Middle frontal gyrus (tissue), 1 donor: ENCODE results near the gene CD68.

Experiments used
- DNase-seq: peaks from one replicate; pipeline ENCODE4 v3.0.0-alpha.2; 2015; ENCODE audit warnings: low spot score; ENCODE audit errors: extremely low spot score

CD68 gene, protein sequence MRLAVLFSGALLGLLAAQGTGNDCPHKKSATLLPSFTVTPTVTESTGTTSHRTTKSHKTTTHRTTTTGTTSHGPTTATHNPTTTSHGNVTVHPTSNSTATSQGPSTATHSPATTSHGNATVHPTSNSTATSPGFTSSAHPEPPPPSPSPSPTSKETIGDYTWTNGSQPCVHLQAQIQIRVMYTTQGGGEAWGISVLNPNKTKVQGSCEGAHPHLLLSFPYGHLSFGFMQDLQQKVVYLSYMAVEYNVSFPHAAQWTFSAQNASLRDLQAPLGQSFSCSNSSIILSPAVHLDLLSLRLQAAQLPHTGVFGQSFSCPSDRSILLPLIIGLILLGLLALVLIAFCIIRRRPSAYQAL

DNA sequence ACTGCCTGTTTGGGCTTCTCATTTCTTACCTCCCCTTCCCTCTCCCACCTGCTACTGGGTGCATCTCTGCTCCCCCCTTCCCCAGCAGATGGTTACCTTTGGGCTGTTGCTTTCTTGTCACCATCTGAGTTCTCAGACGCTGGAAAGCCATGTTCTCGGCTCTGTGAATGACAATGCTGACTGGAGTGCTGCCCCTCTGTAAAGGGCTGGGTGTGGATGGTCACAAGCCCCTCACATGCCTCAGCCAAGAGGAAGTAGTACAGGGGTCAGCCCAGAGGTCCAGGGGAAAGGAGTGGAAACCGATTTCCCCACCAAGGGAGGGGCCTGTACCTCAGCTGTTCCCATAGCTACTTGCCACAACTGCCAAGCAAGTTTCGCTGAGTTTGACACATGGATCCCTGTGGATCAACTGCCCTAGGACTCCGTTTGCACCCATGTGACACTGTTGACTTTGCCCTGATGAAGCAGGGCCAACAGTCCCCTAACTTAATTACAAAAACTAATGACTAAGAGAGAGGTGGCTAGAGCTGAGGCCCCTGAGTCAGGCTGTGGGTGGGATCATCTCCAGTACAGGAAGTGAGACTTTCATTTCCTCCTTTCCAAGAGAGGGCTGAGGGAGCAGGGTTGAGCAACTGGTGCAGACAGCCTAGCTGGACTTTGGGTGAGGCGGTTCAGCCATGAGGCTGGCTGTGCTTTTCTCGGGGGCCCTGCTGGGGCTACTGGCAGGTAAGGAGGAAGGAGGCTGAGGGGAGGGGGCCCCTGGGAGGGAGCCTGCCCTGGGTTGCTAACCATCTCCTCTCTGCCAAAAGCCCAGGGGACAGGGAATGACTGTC, at the start of gene CD68:
Gene CD68, plus strand, starts transcription at position 638 of the 833 bp plus-strand sequence. Its CDS starts 40 bp downstream, at position 678.
- DNase-seq, result no peak

DNA sequence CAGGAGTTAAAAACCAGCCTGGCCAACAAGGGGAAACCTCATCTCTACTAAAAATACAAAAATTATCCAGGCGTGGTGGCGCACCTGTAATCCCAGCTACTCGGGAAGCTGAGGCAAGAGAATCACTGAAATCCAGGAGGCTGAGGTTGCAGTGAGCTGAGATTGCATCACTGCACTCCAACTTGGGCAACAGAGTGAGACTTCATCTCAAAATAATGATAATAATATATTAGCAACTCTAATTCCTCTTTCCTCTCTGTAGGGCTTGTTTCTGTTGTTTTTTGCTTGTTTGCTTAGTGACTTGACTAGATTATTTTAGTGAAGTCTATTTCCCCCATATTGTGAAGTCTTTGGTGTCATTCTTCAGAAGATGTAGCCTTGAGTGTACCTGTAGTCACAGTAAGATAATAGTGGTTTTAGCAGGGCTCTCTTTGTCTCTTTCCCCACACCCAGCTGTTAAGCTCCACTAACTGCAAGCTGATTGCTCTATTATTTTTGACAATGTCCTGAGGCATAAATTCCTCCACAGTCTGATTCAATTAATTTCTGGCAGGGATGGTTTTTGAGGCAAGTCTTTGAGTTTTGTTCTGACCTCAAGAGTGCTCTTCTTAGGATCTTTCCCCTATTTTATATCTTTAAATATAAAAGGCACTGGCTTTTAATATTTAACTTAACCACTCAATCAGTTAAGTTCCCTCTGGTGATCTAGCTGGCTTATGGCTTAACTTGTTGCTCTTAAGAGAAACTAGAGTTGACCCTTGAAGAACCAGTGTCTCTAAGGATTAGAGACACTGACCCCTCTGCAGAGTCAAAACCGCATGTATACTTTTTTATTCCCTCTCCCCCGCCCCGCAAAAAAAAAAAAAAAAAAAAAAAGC, 49.2 kb upstream of the CD68 start:
- no peak for DNase-seq

DNA sequence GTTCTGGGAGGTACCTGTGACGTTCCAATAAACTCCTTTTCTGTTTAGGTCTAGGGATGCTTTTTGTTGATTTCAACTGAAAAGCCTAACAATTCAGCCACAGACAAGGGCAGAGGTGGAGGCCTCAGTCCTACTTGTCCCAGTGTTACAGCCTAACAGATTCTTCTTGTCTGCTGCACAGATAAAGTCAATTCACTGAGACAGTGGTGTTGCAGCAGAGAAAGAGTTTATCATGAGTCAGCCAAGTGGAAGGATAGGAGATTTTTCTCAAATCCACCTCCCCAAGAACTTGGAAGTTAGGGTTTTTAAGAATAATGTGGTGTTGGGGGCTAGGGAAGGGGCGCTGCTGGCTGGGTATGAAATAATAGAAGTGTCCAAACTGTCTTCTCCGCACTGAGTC, 41.4 kb upstream of the CD68 start:
- DNase-seq, result no peak

DNA sequence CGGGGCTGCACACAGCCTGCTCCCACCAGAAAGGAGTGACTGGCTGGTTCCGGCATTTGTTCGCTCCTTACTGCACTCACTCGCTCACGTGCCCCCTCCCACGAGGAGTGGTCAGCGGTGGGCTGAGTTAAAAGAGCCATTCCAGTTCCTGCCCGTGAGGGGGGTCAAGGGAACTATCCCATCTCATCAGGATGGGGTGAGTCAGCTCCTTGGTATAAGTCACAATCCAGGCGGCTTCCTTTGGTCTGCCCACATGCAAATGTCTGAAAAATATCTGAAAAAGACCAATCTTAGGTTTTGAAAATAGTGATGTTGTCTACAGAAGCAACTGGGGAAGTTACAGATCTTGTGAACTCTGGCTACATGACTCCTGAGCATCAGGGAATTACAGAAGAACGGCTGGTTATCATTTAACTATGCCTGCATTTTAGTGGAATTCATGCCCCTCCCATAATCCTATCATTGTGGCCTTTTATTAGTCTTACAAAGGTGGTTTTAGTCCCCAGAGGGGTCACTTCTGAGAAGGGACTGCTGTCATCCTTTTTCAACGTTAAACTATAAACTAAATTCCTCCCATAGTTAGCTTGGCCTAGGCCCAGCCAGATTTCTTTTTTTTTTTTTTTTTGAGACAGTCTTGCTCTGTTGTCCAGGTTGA, 40.4 kb upstream of the CD68 start:
- DNase-seq, result no peak

DNA sequence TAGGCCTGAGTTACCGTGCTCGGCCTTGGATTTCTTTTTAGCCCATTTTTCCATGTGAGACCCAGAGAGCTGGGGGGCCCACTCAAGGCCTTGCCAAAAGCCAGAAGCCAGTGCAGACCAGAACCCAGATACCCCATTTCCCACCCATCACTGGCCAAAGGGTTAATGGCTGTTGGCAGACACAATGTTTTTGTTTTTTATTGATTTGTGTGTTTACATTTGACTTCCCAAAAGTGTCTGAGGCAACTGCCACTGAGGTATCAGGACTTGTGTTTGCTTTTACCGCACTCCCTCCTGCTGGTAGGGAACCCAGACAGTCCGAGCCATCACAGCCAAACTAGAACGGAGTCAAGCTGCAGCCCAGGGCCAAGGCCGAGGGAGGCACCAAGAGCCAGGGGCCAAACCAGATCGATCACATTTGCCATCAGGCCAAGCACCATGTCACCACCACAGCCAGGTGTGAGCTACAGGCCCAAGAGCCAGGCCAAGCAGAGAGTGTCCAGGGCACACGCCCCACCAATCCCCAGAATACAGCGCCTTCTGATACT, 38.3 kb upstream of the CD68 start:
- no peak for DNase-seq

DNA sequence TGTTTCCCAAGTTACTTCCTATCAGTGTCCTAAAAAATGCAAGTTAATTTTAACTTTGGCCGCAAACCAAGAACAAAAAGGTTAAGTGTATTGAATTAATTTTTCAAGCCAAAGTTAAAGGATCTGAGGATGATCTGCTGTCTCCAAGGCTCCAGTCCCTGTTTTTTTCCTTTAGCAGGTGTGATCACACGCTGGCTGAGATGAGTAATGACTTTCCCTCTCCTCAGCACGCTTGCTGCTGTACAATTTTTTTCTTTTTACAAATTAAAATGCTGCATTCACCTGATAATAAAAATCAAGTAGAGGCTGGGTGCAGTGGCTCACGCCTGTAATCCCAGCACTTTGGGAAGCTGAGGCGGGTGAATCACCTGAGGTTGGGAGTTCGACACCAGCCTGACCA, 34.5 kb upstream of the CD68 start:
- DNase-seq, result no peak

DNA sequence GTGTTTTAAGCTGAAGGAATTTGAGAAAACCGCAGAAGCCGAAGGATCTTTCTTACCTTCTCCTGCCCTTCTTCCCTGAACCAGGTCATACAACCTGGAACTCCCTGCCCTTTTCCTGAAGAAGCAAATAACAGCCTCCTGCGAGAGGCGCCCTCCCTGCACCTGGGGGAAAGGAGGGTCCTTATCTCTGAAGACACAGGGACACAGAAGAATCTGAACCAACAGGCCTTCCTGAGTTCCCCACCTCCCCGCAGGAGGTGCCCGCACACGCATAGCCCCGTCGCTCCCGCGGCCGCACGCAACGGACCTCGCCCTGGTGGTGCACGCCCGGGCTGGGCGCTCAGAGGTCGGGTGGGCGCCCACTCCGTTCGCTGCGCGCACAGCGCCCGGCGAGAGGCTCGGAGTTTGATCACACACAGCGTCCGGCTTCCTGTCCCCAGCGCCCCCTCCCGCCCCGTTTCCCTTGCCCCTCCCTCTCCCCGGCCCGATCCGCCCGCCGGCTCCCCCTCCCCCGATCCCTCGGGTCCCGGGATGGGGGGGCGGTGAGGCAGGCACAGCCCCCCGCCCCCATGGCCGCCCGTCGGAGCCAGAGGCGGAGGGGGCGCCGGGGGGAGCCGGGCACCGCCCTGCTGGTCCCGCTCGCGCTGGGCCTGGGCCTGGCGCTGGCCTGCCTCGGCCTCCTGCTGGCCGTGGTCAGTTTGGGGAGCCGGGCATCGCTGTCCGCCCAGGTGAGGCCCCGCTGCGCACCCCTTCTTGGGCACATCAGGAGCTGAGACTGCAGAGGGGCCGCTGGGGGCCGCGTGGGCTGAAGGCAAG, 30.6 kb upstream of the CD68 start, which contains the start of gene TNFSF12:
Gene TNFSF12, plus strand, starts transcription at position 474 of the 816 bp plus-strand sequence. Its CDS starts 96 bp downstream, at position 570.
- DNase-seq, result no peak

DNA sequence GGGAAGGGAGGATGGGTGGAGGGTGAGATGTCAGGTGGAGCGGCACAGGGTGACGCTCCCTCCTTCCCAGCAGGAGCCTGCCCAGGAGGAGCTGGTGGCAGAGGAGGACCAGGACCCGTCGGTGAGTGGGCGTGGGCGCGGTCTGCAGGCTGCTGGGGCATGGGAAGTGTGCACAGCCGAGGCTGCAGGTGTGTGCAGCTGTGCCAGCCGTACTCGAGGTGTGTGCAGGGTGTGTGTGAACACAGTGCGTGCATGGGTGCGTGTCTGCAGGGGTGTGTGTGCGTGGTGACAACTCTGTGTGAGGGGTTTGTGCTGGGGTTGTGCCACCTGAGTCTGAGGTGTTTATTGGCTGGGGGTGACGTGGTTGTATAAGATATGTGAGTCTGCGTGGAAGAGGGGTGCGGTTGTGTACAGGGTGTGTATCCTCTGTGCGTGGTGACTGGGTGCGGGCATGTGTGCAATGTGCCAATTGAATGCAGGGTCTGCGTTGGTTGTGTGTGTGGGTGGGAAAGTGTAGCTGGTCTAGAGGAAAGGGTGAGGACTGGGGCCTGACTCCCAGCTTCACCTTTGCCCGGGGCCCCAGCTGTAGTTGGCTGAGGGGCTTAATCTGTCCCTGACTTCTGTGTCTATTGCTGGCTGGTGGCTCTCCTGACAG, 29.9 kb upstream of the CD68 start:
- DNase-seq, result no peak

DNA sequence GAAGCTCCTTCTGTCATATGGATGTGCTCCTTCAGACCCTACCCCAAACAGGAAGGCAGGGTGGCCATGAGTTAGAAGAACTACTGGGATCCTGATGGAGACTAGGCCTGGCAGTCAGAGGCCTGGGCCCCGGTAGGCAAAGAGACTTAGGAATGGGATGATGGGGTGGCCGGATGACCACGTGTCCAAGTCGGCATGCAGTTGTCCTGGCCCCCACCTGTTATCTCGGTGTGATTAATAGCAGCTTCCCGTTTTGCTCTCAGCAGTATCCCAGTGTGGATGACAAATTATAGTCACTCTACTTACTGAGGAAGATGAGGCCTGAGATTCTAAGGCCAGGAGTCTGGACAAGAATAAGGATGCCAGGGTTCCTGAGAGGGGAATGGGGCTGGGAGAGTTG, 29.1 kb upstream of the CD68 start:
- no peak for DNase-seq

DNA sequence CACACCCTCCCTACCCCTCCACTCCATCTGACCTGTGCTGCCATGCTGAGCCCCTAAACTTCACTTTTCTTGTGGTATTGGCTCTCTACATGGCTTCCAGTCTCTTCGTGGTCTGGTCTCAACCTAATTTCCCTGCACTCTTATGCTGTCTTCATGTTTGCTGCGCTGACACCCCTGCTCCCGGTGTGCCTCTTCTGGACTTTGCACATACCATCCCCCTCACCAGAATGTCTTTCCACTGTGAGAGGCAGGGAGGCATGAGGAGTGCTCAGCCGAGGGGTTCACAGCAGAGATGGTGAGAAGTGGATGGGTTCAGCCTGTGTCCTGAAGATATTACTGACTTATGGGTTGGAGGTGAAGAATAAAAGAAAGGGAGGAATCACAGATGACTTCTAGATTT, 28.0 kb upstream of the CD68 start:
- DNase-seq, result no peak

DNA sequence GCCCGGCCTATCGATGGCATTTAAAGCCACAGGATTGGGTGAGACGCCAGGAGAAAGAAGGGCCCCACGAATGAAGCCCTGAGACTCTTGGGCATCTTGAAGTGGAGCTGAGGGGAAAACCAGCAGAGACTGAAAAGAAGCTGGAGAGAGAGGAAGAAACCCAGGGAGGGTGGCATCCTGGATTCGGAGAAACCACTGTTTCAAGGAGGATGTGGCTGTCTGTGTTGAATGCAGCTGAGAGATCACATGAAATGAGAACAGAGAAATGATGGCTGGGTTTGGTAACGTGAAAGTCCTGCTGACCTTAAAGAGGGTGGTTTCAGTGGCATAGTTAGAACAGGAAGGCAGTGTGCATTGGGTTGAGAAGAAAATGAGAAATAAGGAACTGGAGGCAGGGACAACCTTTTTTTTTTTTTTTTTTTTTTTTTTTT, 26.8 kb upstream of the CD68 start:
- DNase-seq, result no peak

DNA sequence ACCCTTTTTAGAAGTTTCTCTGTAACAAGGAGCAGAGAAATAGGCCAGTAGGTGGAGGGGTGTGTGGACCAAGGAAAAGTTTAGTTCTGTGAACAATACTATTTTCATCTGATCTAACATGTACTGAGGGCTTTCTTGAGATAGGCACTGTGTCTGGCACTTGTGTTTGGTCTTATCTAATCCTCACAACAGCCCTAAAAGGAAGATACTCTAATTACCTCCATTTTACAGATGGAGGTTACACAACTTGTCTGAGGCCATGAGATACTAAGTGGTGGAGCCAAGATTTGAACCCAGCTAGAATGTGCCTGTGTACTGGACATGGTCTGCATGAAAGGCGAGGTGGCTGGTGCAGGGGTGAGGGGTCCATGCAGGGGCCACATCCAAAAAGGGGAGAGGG, 26.1 kb upstream of the CD68 start:
- no peak for DNase-seq

DNA sequence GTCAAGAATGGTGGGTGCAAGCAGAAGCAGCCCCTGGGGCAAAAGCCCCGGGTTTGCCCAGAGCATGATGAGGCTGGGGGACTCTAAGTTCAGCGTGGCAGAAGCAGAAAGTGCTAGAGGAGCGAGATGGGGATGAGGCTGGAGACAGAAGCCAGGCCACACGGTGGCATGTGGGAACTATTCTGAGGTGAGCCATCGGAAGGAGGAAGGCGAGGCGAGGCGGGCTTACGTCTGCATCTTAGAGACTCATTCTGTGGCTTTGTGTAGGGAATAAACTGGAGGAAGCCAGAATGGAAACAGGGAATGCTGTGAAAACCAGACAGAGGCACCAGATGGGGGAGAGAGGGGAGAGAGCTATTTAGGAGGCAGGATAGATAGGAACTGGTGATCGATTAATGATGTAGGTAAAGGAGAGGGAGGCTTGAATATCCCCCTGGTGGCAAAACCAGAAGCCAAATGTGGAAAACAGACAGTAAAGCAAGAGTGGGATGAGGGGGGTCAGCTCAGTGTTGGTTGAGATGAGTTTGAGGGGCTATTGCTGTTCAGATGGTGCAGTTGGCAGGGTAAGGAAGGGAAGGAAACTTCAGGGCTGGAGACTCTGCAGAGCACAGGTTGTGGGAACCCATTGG, 24.0 kb upstream of the CD68 start:
- DNase-seq, result no peak

DNA sequence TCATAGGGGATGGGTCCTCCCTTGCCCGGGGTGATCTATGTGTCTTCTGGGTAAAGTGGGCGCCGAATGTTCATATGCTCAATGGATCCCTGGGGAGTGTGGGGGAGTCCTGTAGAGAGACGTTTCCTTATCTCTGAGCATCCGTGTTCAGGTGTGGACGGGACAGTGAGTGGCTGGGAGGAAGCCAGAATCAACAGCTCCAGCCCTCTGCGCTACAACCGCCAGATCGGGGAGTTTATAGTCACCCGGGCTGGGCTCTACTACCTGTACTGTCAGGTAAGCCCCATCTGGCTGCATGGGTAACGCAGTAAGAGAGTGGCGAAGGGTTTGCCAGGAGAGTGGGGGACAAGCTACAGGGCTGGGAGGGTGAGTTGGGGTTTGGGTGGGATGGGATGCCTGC, 22.8 kb upstream of the CD68 start:
- DNase-seq, result no peak

DNA sequence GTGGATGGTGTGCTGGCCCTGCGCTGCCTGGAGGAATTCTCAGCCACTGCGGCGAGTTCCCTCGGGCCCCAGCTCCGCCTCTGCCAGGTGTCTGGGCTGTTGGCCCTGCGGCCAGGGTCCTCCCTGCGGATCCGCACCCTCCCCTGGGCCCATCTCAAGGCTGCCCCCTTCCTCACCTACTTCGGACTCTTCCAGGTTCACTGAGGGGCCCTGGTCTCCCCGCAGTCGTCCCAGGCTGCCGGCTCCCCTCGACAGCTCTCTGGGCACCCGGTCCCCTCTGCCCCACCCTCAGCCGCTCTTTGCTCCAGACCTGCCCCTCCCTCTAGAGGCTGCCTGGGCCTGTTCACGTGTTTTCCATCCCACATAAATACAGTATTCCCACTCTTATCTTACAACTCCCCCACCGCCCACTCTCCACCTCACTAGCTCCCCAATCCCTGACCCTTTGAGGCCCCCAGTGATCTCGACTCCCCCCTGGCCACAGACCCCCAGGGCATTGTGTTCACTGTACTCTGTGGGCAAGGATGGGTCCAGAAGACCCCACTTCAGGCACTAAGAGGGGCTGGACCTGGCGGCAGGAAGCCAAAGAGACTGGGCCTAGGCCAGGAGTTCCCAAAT, 22.2 kb upstream of the CD68 start:
- DNase-seq, result no peak

DNA sequence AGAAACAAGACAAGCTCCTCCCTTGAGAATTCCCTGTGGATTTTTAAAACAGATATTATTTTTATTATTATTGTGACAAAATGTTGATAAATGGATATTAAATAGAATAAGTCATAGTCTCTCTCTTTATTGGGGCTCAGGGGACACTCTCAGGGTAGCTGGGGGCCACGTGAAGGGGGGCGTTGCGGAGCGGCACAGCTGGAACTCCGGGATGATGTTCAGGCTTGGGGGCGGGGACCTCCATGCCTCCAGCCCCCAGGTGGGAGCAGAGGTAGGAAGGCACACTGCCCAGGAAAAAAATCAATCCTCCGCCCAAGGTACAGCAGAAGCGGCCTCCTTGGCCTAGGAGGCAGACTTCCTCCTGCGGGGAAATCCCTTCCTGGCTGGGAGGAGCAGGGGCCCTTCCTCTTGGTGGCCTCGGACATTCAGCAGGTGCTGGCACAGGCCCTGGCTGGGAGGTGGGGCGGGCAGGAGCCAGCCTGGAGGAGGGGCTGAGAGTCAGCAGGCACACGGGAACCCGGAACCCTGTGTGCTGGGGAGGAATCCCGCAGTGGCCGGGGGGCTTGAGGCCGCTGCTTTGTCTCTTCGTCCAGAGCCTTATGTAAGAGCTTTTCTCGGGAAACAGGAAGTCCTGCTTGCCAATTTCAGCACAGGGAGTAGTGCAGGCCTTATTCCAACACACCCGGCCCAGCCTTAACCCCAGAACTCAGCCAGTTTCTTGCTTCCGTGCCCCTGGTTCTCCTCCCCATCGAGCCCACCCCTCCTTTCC, 21.5 kb upstream of the CD68 start:
- DNase-seq, result no peak

DNA sequence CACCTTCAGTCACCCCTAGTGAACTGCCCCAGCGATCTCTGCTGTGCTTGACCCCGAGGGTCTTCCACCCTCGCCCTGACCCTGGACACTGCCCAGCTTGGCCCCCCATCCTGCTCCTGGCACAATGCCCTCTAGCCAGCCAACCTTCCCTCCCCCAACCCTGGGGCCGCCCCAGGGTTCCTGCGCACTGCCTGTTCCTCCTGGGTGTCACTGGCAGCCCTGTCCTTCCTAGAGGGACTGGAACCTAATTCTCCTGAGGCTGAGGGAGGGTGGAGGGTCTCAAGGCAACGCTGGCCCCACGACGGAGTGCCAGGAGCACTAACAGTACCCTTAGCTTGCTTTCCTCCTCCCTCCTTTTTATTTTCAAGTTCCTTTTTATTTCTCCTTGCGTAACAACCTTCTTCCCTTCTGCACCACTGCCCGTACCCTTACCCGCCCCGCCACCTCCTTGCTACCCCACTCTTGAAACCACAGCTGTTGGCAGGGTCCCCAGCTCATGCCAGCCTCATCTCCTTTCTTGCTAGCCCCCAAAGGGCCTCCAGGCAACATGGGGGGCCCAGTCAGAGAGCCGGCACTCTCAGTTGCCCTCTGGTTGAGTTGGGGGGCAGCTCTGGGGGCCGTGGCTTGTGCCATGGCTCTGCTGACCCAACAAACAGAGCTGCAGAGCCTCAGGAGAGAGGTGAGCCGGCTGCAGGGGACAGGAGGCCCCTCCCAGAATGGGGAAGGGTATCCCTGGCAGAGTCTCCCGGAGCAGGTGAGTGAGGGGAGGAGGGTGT, 20.7 kb upstream of the CD68 start, which contains the start of gene TNFSF13:
Gene TNFSF13, plus strand, starts transcription at position 207 of the 776 bp plus-strand sequence. Its CDS starts 290 bp downstream, at position 497.
- DNase-seq, result no peak
